ENCODE results near the gene GPD2.

- TF ChIP-seq POLR2A (IDR thresholded peaks at IDR 0.05) = no peak
- TF ChIP-seq CTCF (IDR thresholded peaks at IDR 0.05) = no peak
These were observed 100.4 kb downstream of the GPD2 start for GRCh38 chr2:156536534-156536933.
